GM21447 (cell line): ENCODE results near the gene REXO5.
"Not testable (repeated sequence)": the region's sequence is repeated elsewhere in the genome, so short reads cannot be mapped to it uniquely, and the experiment has no call there.

Experiments
- ATAC-seq: cut with Tn5 transposase; IDR thresholded peaks from one replicate; pipeline ENCODE4 v1.9.1; 2021; ENCODE audit not compliant: unreplicated experiment

The REXO5 gene

DNA sequence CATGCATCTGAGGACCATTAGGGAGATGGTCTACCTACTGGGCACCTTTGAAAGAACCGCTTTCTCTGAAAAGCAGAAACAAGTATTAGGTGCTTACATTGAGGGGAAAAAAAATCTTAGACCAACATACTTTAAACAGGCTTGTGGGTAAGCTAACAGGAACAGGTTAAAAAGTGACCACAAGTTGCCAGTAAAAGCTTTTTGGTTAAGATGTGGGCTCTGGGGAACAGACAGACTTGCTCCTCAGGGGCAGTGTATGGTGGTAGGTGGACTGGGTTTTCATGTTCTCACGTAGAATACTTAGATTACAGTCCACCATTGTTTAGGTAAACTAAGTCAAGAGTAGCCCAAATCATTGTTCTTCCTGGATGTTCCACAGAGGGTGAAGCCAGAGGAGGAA, 41.2 kb downstream of the REXO5 start:
- no peak for ATAC-seq

DNA sequence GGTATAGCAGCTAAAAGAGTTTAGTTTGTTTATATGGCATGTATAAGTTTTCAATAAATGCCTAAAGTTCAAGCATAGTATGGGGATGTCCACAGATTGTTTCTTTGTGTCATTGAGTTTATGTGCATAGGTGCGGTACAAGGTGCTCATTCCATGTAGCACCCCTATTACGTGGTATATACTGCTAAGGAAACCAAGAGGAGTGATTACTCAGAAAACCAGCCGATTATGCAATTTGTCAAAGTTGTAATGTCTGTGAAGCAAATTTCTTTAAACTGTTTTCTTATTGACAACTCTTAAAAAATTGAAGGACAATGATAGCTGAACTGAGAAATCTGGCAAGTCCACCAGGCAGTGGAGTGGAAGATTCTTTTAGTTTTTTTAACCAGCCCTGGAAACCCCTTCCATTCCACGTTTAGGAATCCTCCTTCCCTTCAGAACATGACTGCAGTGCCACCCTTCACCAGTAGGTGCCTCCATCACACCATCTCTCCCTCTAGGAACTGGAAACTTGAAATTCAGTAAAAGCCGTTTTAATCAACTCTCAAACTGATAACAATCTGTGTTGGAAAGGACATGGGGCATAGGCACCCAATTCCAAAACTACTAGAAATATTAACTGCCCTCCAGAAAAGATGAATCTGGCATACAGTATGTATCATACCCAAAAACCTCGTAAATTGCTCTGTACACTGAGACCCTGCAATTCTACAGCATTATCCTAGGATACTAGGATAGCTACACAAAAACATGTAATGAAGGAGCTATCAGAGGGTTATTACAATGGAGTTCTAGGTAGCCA, 43.5 kb downstream of the REXO5 start:
- ATAC-seq, result no peak

DNA sequence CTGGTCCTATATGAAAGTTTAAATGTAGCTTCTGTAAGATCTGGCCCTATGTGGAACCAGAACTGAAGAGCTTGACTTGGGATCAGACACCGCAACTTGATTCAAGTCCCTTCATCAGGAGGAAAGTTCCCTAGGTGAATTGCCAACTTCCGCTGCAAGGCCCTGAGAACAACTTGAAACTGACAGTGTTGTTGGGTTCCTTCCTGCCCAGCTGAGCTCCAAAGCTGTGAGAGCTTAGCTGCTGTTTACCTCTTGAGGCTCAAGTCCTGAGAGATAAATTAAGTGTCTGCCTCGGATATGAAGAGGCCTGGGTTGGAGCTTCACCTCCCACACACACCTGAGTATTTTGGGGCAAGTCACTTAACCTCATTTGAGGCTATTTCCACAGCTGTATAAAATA, 44.7 kb downstream of the REXO5 start:
- no peak for ATAC-seq

DNA sequence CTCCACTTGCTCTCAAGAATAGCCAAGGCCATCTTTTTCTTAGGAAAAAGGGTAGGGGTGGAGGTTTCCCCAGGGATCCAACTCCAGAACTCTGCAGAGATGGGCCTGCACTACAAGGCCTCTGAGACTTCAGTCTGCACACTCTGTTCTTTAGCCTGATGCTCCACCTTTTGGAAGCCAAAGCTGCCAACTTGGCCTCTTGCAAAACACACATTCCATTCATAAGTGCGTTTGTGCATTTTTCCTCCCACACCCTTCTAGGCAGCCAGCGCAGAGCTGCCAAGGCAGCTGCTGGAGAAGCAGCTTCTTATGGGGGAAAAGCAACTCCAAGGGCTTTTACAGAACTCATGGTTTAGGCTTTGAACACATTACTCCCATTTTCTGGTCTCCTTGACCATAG, 45.3 kb downstream of the REXO5 start:
- no peak for ATAC-seq

DNA sequence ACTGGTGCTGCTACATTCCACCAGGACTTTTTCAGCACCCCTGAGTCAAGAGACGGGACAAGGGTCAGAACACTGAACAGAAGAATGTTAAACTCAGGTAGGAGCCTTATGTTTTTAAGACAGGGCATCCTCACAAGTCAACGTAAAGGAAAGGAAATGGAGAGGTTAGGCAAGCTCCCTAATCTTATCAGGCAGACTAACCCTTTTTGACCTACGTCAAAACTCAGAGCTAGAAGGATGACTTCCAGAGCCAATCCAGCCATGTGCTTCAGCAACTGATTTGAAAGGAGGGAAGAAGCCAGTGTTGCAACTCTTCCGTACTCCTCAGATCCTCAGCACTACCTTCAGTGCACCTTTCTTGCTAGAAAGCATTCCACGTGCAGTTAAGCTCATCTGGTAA, 46.8 kb downstream of the REXO5 start:
- ATAC-seq, result no peak

DNA sequence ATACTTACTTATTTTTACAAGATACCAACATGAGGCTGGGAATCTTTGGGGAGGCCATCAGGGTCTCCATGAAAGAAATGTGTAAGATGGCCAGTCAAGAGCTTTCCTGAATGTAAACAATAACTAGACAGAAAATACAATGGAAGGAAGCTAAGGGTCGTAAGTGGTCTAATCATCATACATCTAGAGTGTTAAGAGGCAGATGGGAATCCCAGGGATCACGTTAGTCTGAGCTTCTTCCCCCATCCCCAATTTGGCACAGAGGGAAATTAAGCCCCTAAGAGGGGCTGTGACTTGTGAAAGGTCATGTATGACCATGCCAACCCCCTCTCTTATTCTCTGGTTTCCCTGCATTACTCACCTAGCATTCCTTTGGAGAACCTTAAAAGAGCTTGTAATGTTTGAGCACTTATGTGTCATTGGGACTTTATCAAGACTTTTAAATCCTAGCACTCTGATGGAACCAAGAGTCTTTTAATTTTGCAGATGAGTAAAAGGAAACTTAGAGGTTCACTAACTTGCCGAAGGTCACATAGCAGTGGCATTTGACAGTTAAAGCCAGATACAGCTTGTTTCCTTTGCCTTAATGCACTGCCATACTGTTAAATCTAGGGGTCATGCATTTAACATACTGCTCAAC, 47.8 kb downstream of the REXO5 start:
- ATAC-seq, result no peak

DNA sequence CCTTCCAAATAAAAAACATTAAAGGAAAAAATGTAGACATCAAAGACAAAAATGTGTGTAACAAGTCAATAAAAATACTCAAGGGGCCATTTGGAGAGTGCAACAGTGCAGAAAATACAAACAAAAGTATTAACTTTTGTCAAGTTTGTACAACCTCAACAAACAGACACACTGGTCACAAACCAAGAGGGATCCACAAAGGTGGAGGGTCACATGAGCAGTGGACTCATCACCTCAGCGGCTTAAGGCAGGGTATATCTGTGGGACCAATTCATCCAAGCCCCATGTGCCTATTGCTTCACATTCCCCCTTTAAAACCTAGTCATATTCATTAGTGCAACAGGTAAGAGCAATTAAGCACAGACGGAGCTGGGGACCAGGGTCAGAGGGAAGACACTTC, 48.6 kb downstream of the REXO5 start:
- no peak for ATAC-seq

DNA sequence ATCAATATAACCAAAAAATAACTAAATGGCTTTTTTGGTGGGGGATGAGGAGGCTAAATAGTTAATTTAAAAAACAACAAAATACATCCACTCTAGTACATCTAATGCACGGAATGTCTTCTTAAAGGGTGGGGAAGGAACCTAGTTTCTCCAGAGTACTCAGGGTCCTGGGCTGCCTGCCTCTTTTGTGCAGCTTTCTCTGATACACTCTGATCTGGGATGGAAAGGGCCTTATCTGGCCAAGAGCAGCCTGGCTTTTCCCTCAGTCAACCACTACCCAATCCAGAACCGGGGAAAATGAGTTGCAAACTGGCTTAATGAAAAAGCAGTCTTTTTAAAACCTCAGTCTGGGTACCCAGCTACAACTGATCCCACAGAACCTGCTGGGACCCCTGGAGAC, 51.0 kb downstream of the REXO5 start:
- ATAC-seq, result no peak

DNA sequence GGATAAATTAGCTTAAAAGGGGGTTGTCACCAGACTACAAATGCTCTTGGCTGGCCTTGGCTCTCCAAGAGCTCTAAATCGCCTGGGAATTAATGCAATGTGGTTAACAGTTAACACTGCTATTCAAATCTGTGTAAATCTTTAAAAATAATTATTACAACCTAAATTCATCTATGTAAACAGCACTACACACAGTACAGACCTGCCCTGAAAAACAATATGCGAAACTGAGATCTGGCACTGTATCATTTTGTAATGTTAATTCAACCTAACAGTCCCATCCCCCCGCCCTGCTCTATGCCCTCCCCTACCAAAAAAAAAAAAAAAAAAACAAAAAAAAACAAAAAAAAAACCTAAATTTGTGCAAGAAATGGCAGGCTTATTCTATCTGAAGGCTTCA, 52.9 kb downstream of the REXO5 start:
- ATAC-seq, result no peak

DNA sequence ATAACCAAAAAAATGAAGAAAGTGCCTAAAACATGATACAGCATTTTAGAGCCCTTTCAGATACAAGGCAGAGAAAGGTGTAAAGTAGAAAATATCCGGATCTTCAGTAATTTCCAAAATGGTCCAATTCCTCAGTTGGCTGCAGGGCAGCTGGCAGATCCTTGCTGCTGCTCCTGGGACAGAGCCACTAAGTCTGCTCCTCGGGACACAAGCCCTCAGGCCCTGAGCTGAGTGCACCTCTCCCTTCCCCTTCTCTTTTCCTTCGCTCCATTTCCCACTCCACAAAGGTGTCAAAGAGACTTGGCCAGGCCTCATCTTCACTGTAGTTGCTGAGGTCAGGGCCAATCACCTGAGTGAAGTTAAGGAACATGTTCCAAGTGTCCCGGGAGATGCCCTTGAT, 53.4 kb downstream of the REXO5 start:
- ATAC-seq, result no peak

DNA sequence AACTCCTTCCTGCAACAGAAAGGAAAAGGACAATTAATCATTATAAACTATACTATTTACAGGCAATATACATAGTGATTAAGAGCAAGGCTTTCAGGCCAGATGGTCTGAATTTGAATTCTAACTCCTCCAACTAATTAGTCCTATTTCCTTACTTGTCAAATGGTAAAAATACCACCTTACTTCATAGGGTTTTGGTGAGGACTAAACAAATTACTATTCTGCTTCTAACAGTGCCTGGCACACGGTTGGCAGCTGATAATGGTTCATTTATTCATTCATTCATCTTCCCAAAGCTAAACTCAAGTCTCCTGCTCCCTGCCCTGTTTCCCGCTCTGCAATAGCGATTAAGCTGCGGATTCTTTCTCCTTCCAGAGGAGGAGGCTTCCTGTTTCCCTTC, 54.0 kb downstream of the REXO5 start:
- no peak for ATAC-seq

DNA sequence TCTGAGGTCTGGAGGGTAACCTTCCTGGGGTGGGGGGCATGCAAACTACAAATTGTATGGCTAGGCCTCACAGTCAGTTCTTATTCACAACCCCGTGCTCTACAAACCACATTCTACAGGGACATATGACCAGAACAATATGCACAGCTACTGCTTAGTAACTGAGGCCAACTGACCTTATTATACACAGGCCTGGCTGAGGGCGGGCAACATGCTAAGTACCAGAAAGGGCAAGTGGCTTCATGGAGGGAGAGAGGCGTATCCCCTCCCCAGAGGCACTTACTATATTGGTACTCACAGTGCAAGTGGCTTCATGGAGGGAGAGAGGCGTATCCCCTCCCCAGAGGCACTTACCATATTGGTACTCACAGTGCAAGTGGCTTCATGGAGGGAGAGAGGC, 54.7 kb downstream of the REXO5 start:
- ATAC-seq, result not testable (repeated sequence)

DNA sequence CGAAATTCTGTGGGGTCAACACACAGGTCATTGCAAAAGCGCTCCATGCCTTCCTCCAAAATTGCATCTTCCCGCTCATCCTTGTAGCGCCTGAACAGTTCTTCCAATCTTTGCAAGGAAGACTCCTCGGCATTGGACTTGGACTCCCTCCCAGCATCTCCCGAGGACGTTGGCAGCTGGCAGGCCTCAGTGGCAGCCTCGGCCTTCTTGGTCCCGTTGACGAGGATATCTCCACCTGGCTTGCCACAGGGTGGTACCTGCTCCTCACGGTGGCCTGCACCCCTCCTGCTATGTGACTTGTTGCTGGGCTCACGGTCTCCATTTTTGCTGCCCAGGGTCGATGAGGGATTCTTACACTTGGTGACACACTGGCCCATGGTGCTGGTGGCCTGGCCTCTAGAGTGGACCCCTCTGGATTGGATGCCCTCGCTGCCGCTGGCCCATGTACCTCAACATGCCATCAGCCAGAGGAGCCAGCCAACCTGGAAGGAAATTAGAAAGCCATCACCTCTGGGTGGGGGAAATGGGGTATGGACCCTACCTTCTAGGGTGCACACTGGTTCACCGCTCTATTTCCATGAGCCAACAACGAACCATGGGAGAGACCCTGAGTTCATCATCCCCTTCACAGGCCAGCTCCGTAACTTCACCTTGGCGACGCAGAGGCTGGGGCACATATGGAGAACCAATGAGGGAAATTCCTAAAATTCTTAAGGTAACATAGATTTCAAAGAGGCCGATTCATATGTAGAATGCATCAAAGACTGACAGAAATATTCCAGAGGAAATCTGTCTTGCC, 56.0 kb downstream of the REXO5 start:
- no peak for ATAC-seq

DNA sequence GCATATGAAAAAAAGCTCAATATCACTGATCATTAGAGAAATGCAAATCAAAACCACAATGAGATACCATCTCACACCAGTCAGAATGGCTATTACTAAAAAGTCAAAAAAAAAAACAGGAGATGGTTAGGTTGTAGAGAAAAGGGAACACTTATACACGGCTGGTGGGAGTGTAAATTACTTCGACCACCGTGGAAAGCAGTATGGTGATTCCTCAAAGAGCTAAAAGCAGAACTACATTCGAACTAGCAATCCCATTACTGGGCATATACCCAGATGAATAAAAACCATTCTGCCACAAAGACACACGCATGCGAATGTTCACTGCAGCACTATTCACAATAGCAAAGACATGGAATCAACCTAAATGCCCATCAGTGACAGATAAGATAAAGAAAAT, 58.0 kb downstream of the REXO5 start:
- ATAC-seq, result not testable (repeated sequence)

DNA sequence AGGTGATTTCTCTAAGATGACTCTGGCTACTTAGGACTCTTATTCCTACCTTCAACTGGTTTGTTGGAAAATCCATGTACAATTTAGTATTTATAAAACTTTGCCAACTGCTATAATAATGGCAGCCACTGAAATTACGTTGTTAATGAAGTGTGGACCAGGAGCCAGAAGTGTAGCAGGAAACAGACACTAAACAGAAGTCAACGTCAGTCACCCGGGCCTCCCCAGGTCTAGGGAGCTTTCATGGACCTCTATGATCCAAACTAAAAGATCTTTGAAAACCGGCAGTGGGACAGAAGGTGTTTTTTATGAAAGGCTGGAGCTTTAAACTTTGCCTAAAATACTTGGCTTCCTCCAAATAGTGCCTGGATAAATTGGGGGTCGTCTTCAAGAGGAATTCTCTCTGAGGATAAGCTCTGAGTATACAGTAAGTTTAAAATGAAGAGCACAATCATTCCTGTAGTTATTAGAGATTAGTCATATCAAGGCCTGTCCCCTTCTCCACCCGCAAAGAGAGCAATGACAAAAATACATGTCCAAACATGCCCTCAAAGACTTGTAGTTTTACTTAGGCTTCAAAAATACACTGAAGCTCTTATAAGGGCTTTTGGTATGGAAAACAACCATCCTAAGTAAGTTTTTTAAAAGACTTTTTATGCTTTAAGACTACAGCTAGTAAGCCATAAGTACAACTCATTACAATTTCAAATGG, 59.2 kb downstream of the REXO5 start:
- ATAC-seq, result no peak

DNA sequence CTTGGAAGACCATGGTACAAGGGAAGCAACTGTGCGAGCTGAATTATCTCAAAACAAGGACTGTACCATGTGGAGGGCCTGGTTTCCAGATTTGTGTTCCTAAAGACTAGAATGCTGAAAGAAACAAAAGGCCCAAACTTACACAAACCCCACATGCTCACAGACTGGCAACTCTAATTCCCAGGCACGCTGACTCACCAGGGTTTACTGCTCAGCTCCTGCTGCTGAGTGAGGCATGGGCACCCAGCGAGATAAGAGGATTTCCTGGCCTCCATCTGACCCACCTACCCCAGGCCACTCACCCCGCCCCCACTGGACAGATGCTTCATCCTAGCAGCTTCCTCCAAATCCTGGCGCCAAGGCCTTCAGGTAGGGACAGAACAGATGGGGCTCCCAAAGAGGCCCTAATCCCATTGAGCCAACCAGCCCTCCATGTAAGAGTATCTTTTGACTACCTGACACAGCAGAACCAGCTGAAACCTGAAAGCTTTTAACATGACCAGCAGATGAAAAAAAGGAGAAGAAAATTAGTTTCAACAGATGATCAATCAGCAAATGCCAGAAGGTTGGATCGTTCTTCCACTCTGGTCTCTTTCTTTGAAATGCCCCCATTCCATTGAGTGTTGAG, 59.9 kb downstream of the REXO5 start:
- no peak for ATAC-seq

DNA sequence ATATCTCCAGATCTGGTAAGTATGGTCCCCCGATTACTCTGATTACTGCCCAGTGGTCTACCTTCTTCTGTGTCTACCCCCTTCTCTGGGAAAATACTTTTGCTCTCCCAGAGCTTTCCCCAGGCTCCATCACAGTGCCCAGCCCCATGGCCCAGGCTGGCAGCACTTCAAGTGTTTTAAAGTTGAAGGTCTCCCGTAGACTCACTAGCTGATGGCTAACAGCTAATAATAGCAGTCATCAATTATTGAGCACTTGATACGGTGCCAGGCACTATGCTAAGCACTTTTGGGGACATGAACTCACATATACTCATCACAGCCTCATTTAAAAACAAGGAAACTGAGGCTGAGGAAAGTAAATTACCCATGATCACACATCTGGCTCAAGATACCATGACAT, 60.5 kb downstream of the REXO5 start:
- ATAC-seq, result no peak

DNA sequence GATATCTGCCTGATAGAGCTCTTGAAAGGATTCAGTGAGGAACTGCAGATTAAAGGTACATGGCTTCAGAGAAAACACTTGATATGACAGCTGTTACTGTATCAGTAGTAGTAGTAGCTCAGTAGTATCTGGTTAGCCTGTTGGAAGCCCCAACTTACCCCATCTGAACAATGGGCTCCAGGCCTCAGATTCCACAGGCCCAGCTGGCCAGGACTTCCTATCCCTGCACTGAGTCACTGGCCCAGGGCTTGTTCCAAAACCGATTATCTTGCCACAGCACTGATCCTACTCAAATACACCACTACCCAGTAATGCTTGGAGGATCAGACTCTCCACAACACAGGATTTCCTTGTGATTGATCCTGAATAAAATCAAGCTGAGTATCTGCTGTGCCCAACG, 61.3 kb downstream of the REXO5 start:
- ATAC-seq, result no peak

DNA sequence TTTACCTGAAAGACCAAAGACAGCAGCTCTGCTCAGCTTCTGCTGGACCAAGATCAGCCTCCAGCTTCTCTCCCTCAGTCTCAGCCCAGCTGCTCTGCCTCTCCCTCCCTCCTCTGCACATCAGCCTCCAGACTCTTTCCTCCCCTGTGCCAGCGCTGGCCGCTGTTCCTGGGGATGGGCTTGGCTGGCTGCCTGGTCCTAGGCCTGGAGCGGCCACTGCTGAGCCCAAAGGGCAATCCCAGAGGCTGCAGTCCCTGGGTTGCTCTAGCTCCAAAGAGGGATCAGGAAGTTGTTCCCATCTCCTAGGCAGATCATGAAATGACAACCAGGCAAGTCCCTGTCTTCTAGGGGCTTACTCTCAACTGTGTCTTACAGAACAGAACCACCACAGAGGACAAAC, 62.6 kb downstream of the REXO5 start:
- ATAC-seq, result no peak

DNA sequence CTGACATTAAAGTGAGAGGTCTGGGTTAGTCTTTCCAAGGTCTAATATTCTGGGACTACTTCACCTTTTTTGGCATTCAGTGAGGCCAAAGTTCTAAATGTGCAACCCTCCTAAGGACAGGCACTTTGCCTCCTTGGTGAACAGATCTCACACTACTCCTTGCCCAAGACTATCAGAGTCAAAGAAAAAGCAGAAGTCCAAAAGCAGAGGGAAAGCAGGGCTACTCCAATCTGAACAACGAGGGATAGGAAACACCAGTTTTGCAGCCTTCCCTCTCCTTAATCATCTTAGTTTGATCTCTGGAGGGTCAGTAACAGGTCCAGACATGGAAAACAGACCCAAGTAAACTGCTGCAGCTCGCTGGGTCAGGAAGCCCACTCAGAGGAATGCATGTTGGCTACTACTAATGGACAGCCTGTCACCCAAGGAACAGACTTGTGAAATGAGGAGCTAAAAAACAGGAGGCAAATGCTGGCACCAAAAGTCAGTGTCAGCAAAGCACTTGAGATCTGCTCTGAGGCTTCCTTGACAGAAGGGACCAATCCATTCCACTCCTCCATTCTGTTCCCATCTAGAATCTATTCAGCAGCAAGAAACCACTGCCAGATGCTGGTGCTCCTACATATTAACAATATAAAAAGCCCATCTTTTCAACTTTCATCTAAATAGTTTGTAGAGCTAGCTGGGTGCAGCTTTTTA, 63.9 kb downstream of the REXO5 start:
- ATAC-seq, result no peak
